ENCODE results near the gene ZFYVE9.
"Not testable (repeated sequence)": the region's sequence is repeated elsewhere in the genome, so short reads cannot be mapped to it uniquely, and the experiment has no call there.

ZFYVE9 gene

DNA sequence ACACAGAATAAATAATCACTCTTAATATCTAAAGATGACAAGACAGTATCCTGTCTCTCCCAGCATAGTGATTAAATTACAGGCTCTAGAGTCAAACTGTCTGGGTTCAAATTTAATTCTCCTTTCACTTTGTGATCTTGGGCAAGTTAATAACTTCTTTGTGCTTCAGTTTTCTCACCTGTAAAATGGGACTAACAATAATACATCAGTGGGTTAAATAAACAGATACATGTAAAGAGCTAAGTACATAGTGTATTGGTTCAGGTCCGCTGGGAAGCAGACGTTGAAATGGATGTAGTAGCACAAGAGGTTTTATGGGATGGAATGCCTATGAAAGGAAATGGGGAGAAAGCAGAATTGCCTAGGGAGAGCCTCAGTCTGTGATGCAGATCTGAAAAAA lies 10.7 kb downstream of the ZFYVE9 start:
- no peak for DNase-seq

GRCh38 chr1:52153010-52153409 lies 11.1 kb downstream of the ZFYVE9 start:
- DNase-seq = no peak

DNA sequence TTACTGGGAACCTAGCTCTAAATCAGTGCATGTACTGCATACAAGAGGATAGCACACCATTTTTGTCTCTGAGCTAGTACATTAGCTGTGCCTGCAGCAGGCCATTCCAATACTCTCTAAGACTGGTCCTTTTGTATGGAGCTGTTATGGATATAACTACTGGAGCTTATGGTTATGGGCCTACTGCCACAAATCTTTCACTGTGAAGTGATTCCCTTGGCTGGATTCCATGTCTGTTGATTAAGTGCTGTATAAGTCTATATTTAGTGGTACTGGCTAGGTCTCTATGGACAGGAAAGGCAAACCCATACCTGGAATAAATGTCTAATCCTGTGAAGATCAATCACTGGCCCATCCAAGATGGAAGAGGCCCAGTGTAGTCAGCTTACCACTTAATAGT lies 12.0 kb downstream of the ZFYVE9 start:
- DNase-seq = no peak

DNA sequence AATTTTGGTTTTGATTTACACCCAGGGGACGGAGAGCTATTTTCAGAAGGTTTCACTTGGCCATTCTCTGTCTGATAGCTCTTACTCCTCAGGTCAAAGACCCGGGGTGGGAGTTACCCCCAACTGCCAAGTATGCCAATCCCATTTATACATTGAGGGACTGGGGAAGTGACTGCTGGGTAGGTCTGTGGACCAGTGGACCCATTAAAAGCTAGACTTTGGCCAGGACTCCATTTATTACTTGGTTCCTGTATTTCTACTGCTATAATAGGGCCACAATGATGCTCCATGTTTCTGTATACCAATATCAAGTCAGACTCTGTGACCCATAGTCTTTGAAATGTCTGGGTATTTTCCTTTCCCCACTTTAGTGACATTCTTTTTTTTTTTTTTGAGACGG lies 14.6 kb downstream of the ZFYVE9 start:
- no peak for DNase-seq

- no peak for DNase-seq
Measured at GRCh38 chr1:52157582-52157981, 15.7 kb downstream of the ZFYVE9 start.

GRCh38 chr1:52158218-52158617 lies 16.3 kb downstream of the ZFYVE9 start:
- DNase-seq = no peak

GRCh38 chr1:52159033-52159789 lies 17.3 kb downstream of the ZFYVE9 start:
- no peak for DNase-seq

DNA sequence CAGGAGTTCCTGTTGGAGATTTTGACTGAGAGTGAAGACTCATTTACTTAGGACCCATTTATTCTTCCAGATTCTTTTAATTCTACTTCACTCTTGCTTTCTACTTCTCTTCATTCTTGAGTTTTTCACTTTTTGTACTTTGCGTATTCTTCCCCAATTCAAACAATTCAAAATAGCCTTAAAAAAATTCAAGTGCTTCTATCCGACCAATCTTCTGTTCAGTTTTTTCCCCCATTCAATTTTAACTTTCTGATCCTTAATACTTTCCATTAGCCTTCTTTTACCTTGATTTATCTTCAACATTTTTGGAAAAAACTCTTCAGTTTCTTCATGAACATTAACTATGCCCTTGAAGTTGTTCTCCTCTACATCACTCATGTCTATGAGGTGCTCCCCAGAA lies 21.1 kb downstream of the ZFYVE9 start:
- no peak for DNase-seq

DNA sequence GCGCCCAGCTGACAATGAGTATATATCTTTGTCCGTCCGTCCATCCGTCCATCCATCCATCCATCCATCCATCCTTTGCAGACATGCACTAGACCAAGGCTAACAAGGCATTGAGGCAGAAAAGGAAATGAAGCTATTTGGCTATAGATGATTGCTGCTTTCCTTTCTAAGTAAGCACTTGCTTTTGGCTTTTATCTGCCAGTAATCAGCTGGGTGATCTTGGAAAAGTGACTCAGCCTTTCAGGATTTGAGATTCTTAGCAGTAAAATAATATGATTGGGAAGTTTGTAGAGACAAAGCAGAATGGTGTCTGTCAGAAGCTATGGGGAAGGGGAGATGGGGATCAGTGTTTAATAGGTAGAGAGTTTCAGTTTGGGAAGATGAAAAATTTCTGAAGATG lies 22.7 kb downstream of the ZFYVE9 start:
- no peak for DNase-seq

GRCh38 chr1:52166996-52167753 lies 25.3 kb downstream of the ZFYVE9 start:
- DNase-seq = no peak

DNA sequence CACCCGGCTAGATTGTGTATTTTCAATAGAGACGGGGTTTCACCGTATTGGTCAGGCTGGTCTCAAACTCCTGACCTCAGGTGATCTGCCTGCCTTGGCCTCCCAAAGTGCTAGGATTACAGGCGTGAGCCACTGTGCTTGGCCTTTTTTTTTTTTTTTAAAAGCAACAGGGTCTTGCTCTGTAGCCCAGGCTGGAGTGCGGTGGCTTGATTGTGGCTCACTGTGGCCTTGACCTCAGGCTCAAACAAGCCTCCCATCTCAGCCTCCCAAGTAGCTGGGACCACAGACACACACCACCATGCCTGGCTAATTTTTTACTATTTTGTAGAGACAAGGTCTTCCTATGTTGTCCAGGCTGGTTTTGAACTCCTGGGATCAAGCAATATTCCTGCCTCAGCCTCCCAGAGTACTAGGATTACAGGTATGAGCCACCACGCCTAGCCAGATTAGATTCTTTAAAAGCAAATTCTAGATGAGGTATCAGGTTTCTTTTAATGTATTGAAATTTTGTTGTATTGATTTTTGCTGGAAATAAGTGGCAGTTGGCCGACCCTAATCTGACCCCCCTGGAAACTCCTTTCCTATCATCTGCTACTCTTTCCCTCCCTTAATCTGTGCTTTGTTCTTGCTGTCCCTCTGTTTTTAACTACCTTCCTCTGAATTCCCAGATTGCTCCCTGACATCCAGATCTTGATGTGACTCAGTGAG lies 26.6 kb downstream of the ZFYVE9 start:
- DNase-seq = no peak

DNA sequence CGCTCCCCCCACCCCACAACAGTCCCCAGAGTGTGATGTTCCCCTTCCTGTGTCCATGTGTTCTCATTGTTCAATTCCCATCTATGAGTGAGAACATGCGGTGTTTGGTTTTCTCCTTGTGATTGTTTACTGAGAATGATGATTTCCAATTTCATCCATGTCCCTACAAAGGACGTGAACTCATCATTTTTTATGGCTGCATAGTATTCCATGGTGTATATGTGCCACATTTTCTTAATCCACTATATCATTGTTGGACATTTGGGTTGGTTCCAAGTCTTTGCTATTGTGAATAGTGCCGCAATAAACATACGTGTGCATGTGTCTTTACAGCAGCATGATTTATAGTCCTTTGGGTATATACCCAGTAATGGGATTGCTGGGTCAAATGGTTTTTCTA lies 29.3 kb downstream of the ZFYVE9 start:
- not testable (repeated sequence) for DNase-seq

- DNase-seq = no peak
Measured at GRCh38 chr1:52179073-52179472, 37.2 kb downstream of the ZFYVE9 start.

DNA sequence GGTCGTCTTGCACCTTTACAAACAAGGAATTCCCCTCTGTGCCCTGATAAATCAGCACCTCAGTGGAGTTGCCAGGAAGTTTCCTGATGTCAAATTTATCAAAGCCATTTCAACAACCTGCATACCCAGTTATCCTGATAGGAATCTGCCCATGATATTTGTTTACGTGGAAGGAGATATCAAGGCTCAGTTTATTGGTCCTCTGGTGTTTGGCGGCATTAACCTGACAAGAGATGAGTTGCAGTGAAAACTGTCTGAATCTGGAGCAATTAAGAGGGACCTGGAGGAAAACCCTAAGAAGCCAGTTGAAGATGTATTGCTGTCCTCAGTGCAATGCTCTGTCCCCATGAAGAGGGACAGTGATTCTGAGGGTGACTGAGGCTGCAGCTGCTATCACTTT lies 38.3 kb downstream of the ZFYVE9 start:
- DNase-seq = no peak

DNA sequence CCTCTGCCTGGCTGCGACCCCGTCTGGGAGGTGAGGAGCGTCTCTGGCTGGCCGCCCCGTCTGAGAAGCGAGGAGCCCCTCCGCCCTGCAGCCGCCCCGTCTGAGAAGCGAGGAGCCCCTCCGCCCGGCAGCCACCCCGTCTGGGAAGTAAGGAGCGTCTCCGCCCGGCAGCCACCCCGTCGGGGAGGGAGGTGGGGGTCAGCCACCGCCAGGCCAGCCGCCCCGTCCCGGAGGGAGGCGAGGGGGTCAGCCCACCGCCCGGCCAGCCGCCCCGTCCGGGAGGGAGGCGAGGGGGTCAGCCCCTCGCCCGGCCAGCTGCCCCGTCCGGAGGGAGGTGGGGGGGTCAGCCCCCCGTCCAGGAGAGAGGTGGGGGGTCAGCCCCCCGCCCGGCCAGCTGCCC lies 39.9 kb downstream of the ZFYVE9 start:
- not testable (repeated sequence) for DNase-seq

DNA sequence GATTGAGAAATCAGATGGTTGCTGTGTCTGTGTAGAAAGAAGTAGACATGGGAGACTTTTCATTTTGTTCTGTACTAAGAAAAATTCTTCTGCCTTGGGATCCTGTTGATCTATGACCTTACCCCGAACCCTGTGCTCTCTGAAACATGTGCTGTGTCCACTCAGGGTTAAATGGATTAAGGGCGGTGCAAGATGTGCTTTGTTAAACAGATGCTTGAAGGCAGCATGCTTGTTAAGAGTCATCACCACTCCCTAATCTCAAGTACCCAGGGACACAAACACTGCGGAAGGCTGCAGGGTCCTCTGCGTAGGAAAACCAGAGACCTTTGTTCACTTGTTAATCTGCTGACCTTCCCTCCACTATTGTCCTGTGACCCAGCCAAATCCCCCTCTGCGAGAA lies 40.4 kb downstream of the ZFYVE9 start:
- DNase-seq = not testable (repeated sequence)

DNA sequence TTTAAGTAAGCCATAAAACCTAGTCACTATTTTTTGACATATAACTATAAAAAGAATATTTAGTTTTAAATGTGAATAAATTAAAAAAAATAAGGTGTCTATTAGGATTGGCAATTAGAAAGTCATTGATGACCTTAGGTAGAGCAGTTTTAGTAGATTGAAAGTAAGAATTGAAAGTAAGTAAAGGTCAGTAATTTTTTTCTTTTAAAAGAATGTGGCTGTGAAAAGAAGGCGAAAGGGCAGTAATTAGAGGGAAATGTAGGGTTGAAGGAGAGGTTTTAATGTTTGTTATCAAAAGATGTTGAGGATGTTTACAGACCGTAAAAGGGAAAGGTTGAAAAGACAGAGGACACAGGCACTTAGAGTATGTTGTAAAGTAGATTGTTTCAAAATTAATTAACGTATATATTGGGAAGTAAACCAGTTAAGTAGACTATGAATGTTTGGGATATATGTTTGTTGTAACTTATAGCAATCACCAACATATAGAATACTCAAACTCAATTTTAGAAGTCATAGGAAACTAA lies 41.0 kb downstream of the ZFYVE9 start:
- DNase-seq = no peak

DNA sequence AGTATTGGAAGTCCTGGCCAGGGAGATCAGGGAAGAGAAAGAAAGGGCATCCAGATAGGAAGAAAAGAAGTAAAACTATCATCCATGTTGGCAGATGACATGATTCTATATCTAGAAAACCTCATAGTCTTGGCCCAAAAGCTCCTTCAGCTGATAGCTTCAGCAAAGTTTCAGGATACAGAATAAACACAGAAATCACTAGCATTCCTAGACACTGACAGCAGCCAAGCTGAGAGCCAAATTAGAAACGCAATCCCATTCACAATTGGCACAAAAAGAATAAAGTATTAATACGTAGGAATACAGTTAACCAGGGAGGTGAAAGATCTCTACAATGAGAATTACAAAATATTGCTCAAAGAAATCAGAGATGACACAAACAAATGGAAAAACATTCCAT lies 44.6 kb downstream of the ZFYVE9 start:
- no peak for DNase-seq

- DNase-seq = no peak
Measured at GRCh38 chr1:52189898-52190480, 48.1 kb downstream of the ZFYVE9 start.

GRCh38 chr1:52190500-52191252 lies 48.8 kb downstream of the ZFYVE9 start:
- no peak for DNase-seq

DNA sequence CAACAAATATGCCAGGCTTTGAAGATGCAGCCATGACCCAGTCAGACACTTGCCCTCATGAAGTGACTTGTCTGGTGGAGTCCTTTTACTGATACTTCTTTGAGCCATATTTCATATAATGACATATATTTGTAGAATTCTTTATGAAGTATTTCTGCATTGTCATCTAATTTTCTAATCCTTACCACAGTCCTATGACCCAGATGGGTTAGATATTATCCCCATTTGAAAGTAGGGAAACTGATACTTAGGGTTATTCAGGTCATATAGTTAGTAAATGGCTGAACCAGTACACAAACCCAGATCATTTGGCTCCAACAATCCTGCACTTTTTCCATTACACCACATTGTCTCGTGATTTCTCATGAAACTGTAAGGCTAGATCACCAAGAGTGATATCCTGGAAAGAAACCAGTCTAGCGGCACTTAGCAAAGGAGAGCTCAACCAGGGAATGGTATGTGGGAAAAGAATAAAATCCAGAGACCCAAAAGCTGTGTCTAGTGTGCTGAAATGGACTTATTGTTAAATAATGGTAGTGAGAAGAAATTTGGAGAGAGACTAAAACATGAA lies 49.6 kb downstream of the ZFYVE9 start:
- DNase-seq = no peak

DNA sequence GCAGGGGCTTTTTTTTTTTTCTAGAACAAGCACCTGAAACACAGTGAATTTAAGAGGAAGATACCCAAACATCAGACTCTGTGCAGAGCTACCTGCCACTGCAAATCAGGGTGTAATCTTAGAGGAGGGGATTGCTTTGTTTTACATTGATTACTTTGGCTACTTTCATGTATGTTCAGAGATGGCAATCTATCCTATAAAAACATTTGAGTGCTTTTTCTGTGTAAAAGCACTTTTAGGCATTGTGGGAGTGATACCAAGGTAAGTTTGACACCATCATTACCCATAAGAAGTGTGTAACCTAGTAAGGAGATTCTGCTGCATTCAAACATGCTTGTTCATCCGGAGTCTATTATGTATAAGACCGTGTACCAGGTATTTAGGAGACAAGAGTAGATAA lies 50.1 kb downstream of the ZFYVE9 start:
- no peak for DNase-seq

Data from NCI-H510A (cell line).